ENCODE measurements around the gene TMEM214.

- TF ChIP-seq EZH2phosphoT487 (IDR thresholded peaks at IDR 0.05; ENCODE audit: insufficient read depth, low read depth) = no peak
- no peak for TF ChIP-seq EZH2 (IDR thresholded peaks at IDR 0.05; ENCODE audit: insufficient read depth, poor library complexity, severe bottlenecking)
Measured at GRCh38 chr2:27058210-27058609, 25.4 kb downstream of the TMEM214 start.
